Kidney (tissue), 14 donors: ENCODE results near the gene FARP1. TPM values are rescaled to one million over a fixed set of nuclear protein-coding genes. Genes with fewer than 3 reads are reported as not detected.
A peak's percentile ranks its signal among the peaks of the same experiment; 100 is the strongest.

ENCODE experiments used
- DNase-seq, 5 donors: peaks; one replicate each; pipeline ENCODE4 v3.0.0-alpha.2; 2013 to 2020
- FAIRE-seq: peaks from 2 replicates; lab custom pipeline; 2012; peaks lifted over from hg19 to GRCh38; lab: Jason Lieb, UNC
- H3K27ac ChIP-seq, 2 donors: one replicate each; pipeline ENCODE4 v1.7.0; 2013; ENCODE audit warnings: low read depth in 2 of 2, low read length in 2 of 2, inconsistent platforms in 1 of 2
- H3K27me3 ChIP-seq: one replicate; pipeline ENCODE4 v1.7.1; 2013; ENCODE audit warnings: low read length, inconsistent platforms; ENCODE audit not compliant: control insufficient read depth, insufficient read depth
- H3K36me3 ChIP-seq, 3 donors: one replicate each; pipeline versions ENCODE4 v1.7.0 to v1.7.1; 2013; ENCODE audit warnings: low read length in 3 of 3, control low read depth in 1 of 3, inconsistent platforms in 1 of 3; ENCODE audit not compliant: insufficient read depth in 3 of 3, control insufficient read depth in 2 of 3
- H3K4me1 ChIP-seq, 3 donors: one replicate each; pipeline versions ENCODE4 v1.7.0 to v1.7.1; 2013; ENCODE audit warnings: low read length in 3 of 3, inconsistent platforms in 1 of 3, low read depth in 1 of 3; ENCODE audit not compliant: control insufficient read depth in 2 of 3, insufficient read depth in 2 of 3
- H3K4me3 ChIP-seq, 3 donors: one replicate each; pipeline versions ENCODE4 v1.7.0 to v1.8.1; 2013; ENCODE audit warnings: low read length in 3 of 3, control low read depth in 1 of 3, inconsistent platforms in 1 of 3
- H3K9ac ChIP-seq, 3 donors: one replicate each; pipeline versions ENCODE4 v1.7.0 to v1.7.1; 2013; ENCODE audit warnings: low read length in 3 of 3, control low read depth in 1 of 3, inconsistent platforms in 1 of 3
- H3K9me3 ChIP-seq, 3 donors: one replicate each; pipeline versions ENCODE4 v1.7.0 to v1.7.1; 2013; ENCODE audit warnings: low read length in 3 of 3, control low read depth in 1 of 3, inconsistent platforms in 1 of 3; ENCODE audit not compliant: control insufficient read depth in 2 of 3, insufficient read depth in 1 of 3
- CTCF ChIP-seq: IDR thresholded peaks from 3 replicates; pipeline ENCODE4 v1.5.1; 2012; ENCODE audit warnings: mild to moderate bottlenecking, moderate library complexity, borderline replicate concordance; ENCODE audit not compliant: insufficient read depth; ENCODE audit errors: extremely low read depth
- intact Hi-C: fragments of 100-400 bp; cut with DNase I; formaldehyde crosslinking; loops from one replicate; pipeline ENCODE4 v1.11.1; 2022
- polyA plus RNA-seq: library from polyadenylated mRNA; stranded (reverse); fragments of 350-450 nt; fragmentation: Illumina TruSeq; extraction: RNeasy Lipid Tissue Mini Kit (QIAGEN cat#74804); gene quantifications from one replicate; pipeline ENCODE4 v1.2.3, GENCODE V29; 2014; ENCODE audit warnings: low read depth, low replicate concordance; ENCODE audit not compliant: insufficient read depth
- total RNA-seq: library from RNA; stranded (reverse); fragmentation: NEBNext Ultra II Directional; extraction: Animal tissue kit (Norgen Biotek cat#: 25700); gene quantifications from one replicate; pipeline ENCODE4 v1.2.1, GENCODE V29; 2021
- donor health status: control.
- donor health status: control.
- donor health status: control.
- donor health status: control.
- donor health status: control.
- donor health status: DM: yes; HTN: yes; CAD: no.
- donor health status: Normal renal cell carcinoma (clear cell type).

The FARP1 gene
- total and polyA plus RNA-seq, 2 donors from 2014 or later, result 123 to 229 TPM

DNA sequence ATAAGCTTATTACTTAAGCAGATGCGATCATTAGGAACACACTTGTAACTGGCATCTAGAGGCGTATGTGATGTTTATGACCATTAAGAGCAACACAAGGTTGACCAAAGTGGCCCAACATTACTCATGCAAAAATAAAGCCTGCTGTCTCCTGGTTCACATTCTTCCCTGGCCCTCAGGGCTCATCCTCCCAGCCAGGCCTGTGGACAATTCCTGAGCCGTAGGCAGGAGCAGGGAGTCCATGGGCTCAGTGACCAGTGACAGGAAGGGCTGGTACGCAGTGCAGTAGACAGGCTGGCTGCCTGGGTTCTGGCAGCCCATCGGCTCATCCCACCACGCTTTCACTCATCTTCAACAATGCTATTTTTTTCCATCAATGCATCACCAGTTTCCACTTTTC lies 328.0 kb downstream of the FARP1 start:
- Histone ChIP-seq H3K9ac (no peak overlapping the region), H3K4me1 (peaks cover 3 to 10% (median 8%) of the 10 kb centered on the region in 3 donors)
- FAIRE-seq, result no peak

GRCh38 chr13:98471934-98472333 lies 329.0 kb downstream of the FARP1 start:
- peak in 1 of 5 donors; percentile 29 for DNase-seq
- no peak overlapping the region for H3K9ac ChIP-seq
- H3K4me1 ChIP-seq, result peaks cover 3 to 17% (median 16%) of the 10 kb centered on the region in 3 donors
- H3K36me3 ChIP-seq, result peaks cover 9 to 28% (median 21%) of the 10 kb centered on the region in 3 donors
- H3K27me3 ChIP-seq, result no peaks in the 10 kb centered on the region
- no peak for TF ChIP-seq CTCF
- no peaks in the 10 kb centered on the region for H3K9me3 ChIP-seq
- intact Hi-C loops, result no loop called here
- FAIRE-seq, result no peak
- no peak overlapping the region for H3K27ac ChIP-seq
- no peak overlapping the region for H3K4me3 ChIP-seq

More for the DNA sequence above, 328.0 kb downstream of the FARP1 start:
- TF ChIP-seq CTCF, result no peak
- Histone ChIP-seq H3K27ac (no peak overlapping the region), H3K36me3 (peaks cover 9 to 28% (median 21%) of the 10 kb centered on the region in 3 donors), H3K9me3 (no peaks in the 10 kb centered on the region), H3K27me3 (no peaks in the 10 kb centered on the region), H3K4me3 (no peak overlapping the region)
- DNase-seq, result no peak
- intact Hi-C loops, result no loop called here

DNA sequence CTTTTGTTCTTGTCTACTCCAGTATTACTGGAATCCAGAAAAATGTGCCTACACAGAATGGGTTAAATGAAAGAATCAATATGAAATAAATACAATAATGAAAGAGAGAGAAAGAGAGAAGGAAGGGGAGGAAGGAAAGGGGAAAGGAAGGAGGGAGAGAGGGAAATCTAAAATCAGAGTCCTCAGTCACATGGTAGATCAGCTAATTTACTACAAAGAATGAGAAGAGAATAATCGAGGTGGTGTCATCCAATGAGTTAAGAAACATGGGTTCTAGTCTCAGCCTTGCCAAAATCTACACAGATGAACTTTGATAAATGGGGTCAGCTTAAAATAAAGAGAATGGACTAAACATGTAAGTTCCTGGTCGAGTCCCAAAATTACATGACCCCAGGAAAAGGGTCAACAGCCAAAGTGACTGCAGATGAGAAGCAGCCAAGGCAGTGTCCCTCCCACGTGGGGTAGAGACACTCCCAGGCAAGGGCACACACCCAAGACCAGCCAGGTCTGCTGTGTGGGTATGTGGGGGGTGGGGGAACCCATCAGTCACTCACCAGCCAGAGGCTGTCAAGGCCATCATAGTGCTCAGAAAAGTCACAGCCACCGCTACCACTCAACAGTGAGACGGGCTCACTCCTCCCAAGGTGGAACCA lies 330.4 kb downstream of the FARP1 start:
- Histone ChIP-seq H3K4me1 (peaks cover 3 to 18% (median 13%) of the 10 kb centered on the region in 3 donors), H3K27me3 (no peaks in the 10 kb centered on the region), H3K9me3 (no peaks in the 10 kb centered on the region), H3K27ac (no peak overlapping the region), H3K4me3 (no peak overlapping the region), H3K36me3 (peaks cover 9 to 24% (median 21%) of the 10 kb centered on the region in 3 donors), H3K9ac (no peak overlapping the region)
- TF ChIP-seq CTCF, result no peak
- intact Hi-C loops, result no loop called here
- DNase-seq (peak in 1 of 5 donors; percentile 37), FAIRE-seq (no peak)
